Daoy (cell line): ENCODE data around the gene GABRB1. TPM values are rescaled to one million over a fixed set of nuclear protein-coding genes. Genes with fewer than 3 reads are reported as not detected.
"Not testable (repeated sequence)": the region's sequence is repeated elsewhere in the genome, so short reads cannot be mapped to it uniquely, and the experiment has no call there.

Experiments used
- DNase-seq: peaks from one replicate; pipeline ENCODE4 v3.0.0-alpha.2; 2015; ENCODE audit warnings: low read depth
- total RNA-seq: library from RNA; depleted of rRNA; stranded (reverse); fragments of >200 nt; shearing (Covaris generic); gene quantifications from 2 replicates; pipeline ENCODE4 v1.2.3, GENCODE V29; 2014

Gene GABRB1
- total RNA-seq, 1 experiment from 2014 or later, result 3.3 TPM

DNA sequence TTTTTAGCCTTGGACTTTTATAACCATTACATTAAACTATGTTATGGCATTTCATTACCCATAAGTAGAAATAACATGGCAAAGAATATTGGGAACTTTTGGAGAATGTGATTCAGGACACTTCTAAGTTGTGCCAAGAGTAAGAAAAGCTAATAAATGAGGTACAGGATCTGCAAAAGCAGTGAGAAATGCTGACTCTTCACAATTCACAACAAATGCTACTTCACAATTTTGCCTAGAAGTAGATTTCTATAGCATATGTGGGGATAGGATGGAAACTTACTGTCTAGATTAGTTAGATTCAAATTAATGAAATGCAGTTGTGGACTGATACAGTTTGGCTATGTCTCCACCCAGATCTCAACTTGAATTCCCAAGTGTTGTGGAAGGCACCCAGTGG is 258.4 kb downstream of the GABRB1 start:
- no peak for DNase-seq

GRCh38 chr4:47290873-47291272 is 259.5 kb downstream of the GABRB1 start:
- DNase-seq, result not testable (repeated sequence)

GRCh38 chr4:47309165-47309564 is 277.8 kb downstream of the GABRB1 start:
- no peak for DNase-seq

DNA sequence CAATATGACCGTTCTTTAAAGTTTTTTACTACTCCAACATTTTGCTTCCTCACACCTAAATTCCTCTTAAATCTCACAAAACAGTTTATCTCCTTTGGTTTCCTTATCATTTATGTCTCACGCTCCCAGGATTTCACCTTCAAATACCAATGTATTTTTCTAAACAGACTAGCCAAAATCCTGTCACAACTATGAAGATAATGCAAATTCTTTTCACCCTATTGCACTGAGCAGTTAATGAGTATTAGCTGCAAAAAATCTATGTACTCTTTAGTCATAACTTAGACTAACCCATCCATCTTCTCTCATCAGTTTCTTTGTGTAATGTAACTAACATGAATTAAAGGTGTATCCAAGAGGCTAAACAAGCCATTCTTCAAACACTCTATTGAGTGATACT is 280.8 kb downstream of the GABRB1 start:
- DNase-seq, result no peak

- DNase-seq, result no peak
Observed at GRCh38 chr4:47313384-47313783, 282.0 kb downstream of the GABRB1 start.

- no peak for DNase-seq
Observed at GRCh38 chr4:47315346-47315745, 284.0 kb downstream of the GABRB1 start.

DNA sequence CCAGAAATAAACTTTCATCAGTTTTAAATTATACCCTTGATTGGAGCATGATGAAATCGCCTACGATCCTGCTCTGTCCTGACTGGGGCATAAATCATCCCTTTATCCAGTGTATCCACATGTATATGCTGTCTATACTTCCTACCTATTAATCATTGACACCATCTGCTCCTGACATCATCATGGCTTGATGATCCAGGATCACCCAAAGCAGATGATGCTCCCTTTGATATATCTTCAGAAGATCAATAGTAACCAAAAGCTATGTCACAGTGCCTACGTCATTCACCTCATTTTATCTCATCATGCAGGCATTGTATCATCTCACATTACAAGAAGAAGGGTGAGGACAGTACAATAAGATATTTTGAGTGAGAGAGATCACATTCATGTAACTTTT is 294.7 kb downstream of the GABRB1 start:
- no peak for DNase-seq

GRCh38 chr4:47330866-47331265 is 299.5 kb downstream of the GABRB1 start:
- no peak for DNase-seq

DNA sequence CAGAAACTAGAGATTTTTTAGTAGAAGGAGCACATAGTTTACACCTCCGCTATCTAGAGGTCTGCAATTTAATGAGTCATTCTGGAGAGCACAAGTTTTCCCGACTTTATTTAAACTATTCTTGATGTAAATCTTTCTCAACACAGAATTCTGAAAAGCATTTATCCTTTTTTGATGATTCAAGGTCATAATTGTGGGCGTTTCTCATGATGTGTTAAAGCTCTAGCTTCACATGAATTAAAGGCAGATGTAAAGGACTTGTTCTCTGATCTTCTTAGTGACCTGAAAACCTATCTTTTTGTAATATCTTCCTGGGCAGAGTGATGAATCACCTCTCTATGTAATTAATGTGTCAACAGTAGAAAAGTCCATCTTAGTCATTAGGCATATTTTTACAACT is 303.3 kb downstream of the GABRB1 start:
- DNase-seq, result no peak

DNA sequence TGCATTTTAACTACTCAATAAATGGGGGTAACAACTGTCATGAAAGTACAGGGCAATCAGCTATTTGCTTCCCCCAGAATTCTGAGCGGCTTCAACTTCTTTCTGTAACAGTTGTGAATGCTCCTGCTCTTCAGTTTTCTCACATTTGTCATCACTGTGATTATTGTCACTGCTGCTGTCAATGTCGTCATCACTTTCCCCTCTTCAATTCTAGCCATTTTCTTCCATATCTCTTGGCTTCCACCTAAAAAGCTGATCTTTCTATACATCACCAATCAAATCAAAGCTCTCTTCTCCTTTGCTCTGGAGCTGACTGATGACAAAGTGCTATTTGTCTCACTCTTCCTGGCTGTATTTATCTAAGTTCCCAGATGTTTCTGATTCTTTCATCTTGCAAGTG is 306.5 kb downstream of the GABRB1 start:
- no peak for DNase-seq

DNA sequence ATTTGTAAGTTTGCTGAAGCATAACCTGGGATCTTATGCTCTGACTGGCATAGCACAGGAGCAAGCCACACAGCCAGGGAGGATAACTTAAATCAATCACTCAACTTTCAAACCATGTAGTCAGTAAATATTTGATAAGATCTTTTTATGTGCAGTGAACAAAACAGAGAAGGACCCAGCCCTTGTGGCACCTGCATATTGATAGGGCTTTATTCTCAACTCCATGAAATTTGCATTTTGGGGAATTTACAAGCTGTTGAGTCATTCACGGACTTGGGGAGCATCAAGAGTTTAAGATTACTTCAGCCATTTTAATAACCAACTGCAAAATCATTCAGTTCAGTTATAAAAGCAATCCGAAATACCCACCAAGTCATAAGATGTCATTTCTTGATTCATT is 309.5 kb downstream of the GABRB1 start:
- DNase-seq, result no peak

DNA sequence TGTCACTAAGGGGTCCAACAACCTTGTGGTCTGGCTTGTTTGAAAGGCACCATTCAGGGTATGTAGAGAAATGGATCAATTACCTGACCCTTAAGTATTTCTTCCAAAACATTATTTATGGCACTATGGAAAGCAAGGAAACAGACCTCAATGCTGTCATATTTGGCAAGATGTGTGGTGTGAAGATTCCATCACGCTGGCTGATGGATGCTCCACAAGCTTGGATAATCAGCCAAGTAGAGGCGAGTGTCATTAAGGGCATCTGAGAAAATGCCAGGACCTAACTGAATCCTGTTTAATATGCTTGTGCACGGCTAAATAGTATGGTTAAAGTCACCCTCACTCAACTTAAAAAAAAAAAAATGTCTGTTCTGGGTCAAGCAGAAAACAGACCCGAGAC is 311.4 kb downstream of the GABRB1 start:
- DNase-seq, result no peak

DNA sequence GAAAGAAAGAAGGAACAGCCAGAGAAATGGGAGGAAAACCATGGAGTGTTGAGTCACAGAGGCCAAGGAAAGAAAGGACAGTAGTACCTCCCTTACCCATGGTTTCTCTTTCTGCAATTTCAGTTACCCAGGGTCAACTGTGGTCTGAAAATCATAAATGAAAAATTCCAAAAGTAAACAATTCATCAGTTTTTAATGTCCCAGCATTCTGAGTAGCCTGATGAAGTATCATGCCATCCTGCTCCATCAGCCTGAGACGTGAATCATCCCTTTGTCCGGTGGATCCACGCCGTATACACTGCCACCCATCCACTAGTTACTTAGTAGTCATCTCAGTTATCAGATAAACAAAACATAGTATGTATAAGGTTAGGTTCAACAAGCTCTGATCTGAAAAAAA is 318.0 kb downstream of the GABRB1 start:
- DNase-seq, result no peak

GRCh38 chr4:47355568-47355967 is 324.2 kb downstream of the GABRB1 start:
- no peak for DNase-seq

- DNase-seq, result no peak
Observed at GRCh38 chr4:47359891-47360290, 328.5 kb downstream of the GABRB1 start.

DNA sequence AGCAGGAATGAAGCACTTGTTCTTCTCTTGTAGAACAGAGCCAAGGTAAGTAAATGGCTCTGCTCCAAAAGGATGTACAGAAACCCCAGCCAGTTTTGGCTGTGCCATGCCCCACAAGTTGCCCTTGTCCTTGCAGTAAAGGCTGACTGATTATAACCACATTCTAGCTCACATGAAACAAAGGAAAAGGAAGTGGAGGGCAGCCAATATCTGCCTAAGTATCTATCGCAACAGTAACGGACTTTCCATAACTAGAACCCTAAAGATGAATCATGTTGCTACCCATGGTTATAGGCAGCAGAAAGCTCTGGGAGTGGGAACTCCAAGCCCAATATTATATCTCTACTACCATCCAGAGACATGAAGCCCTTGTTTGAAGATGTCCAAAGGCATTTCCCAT is 336.4 kb downstream of the GABRB1 start:
- no peak for DNase-seq

DNA sequence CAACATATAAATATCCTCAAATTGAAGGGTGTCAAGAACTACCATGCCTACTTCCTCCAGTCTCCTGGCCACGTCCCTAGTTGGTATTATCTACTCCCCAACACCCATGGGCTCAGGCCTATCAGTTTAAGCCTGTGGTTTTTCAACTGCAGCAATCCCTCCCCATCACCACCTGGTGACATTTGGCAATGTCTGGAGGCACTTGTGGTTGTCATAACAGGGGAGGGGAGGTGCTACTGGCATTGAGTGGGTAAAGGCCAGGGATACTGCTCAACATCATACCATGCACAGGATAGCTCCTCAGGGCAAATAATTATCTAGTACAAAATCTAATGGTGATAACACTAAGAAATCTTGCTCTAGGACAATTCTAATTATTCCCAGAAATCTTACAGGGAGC is 336.8 kb downstream of the GABRB1 start:
- no peak for DNase-seq

DNA sequence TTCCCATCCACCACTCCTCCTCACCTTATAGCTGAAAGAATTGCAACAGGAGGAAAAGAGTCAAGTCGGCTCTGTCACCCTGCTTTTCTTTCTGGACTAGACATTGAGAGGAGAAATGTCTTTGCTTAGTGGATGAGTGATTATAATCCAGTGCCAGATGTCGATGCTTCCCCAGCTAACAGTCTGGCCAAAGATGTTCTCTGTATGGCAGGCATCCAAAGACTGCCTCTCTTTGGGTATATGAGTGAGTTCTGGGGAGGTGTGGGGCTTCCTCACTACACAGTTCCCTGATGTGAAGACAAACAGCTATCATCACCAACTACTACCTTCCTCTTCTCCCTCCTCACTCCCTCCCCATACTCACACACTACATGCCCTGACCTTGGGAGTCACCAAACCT is 341.2 kb downstream of the GABRB1 start:
- DNase-seq, result no peak

DNA sequence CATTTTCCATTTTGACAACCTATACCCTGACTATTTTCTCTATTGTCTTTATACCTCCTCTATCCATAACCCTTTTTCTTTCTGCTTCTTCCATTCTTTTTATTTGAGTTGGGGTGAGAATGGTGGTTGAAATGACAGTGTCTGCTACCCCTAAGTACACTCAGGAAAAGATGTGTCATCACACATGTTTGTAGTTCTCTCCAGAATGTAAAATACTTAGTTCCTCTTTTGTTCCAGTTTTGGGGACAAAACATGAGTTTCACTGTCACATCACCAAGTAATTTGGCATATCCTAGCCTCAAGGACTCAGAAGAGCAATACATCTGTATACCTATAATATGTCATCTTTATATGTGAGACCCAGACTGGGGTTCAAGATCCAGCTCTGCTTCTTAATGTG is 341.8 kb downstream of the GABRB1 start:
- DNase-seq, result no peak

GRCh38 chr4:47373709-47374108 is 342.3 kb downstream of the GABRB1 start:
- no peak for DNase-seq

GRCh38 chr4:47374477-47374876 is 343.1 kb downstream of the GABRB1 start:
- DNase-seq, result no peak

DNA sequence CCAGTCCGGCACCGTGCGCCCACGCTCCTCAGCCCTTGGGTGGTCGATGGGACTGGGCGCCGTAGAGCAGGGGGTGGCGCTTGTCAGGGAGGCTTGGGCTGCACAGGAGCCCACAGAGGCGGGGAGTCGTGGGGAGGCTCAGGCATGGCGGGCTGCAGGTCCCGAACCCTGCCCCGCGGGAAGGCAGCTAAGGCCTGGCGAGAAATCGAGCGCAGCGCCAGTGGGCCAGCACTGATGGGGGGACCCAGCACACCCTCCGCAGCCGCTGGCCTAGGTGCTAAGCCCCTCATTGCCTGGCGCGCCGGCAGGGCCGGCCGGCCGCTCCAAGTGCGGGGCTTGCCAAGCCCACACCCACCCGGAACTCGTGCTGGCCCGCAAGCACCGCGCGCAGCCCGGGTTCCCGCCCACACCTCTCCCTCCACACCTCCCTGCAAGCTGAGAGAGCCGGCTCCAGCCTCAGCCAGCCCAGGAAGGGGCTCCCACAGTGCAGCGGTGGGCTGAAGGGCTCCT is 346.7 kb downstream of the GABRB1 start:
- not testable (repeated sequence) for DNase-seq

DNA sequence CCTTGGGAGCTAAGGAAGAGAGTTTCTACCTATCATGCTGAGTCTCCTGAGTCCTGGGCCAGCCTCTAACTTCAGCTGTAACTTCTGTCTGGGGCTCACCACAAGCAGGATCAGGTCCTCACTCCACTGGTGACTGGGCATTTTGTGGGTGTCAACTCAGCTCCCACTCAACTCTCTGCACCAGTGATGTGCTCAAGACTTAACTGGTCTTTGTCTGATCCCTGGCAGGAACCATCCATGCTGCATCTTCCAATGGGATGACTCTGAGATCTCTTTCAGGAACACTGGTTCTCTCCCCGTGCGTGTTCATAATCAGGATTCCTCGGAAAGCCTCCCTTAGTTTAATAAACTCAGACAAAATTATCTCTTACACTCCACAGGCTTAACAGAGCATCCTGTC is 349.8 kb downstream of the GABRB1 start:
- DNase-seq, result no peak

DNA sequence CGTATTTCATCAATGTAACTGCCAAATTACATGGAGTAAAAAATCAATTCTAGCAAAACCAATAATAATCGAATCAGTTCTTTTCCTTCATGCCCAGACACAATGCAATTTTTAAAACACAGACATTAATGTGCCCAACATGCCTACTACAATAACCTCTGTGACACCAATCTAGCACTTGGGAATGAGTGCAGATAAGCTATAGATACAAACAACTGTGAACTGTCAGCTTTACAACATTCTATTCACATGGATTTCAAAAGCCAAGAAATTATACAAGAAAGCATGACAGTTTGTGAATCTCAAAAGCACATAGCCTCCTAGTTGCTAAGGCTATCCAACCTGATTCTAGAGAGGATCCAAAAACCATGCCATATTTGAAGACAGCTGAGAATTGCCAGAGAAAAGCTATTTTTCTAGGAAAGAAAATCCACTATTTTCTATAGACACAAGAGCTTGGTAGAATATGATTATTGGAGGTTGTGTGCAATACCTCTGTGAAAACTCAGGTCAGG is 351.5 kb downstream of the GABRB1 start:
- DNase-seq, result no peak
